Stimulated activated naive B cell treated with anti-CD40 and anti-IgM and Interleukin-4, amounts not matched to agents 10 μg/mL and 1 μg/mL and 100 μg/mL, for 72 hours (primary cell): Measurements from ENCODE around the gene GBP4.

Experiments used
- ATAC-seq, 2 donors: fragments of 150-1000 bp; cut with Tn5 transposase; replicated peaks; 2 replicates each; pipeline ENCODE4 v1.10.0; 2021; ENCODE audit warnings: moderate library complexity in 1 of 2
- DNase-seq: peaks from one replicate; pipeline ENCODE4 v3.0.0; 2021
- H3K27ac Mint-ChIP-seq: one replicate; pipeline ENCODE4 v1.8.0; 2022; ENCODE audit warnings: mild to moderate bottlenecking, mixed read lengths
- H3K27me3 Mint-ChIP-seq, 2 donors: one replicate each; pipeline ENCODE4 v1.8.0; 2022; ENCODE audit warnings: mixed read lengths in 2 of 2
- H3K36me3 Mint-ChIP-seq, 2 donors: one replicate each; pipeline ENCODE4 v1.8.0; 2022; ENCODE audit warnings: mixed read lengths in 2 of 2, mild to moderate bottlenecking in 1 of 2
- H3K4me1 Mint-ChIP-seq, 2 donors: one replicate each; pipeline ENCODE4 v1.8.0; 2022; ENCODE audit warnings: mixed read lengths in 2 of 2, mild to moderate bottlenecking in 1 of 2
- H3K4me3 Mint-ChIP-seq, 2 donors: one replicate each; pipeline ENCODE4 v1.8.0; 2022; ENCODE audit warnings: mild to moderate bottlenecking in 2 of 2, mixed read lengths in 2 of 2, moderate library complexity in 1 of 2
- H3K9me3 Mint-ChIP-seq, 2 donors: one replicate each; pipeline ENCODE4 v1.8.0; 2022; ENCODE audit warnings: mixed read lengths in 2 of 2, mild to moderate bottlenecking in 1 of 2

The GBP4 gene

GRCh38 chr1:89195476-89195875, 3.3 kb downstream of the GBP4 start:
- Mint-ChIP-seq H3K27me3 (no peaks in the 10 kb centered on the region), H3K4me1 (peaks cover 27 to 41% of the 10 kb centered on the region in 2 donors)

GRCh38 chr1:89191314-89191713, 7.4 kb downstream of the GBP4 start:
- Mint-ChIP-seq H3K4me3 (no peak overlapping the region), H3K27me3 (no peaks in the 10 kb centered on the region), H3K27ac (no peak overlapping the region), H3K4me1 (peaks cover 8 to 12% of the 10 kb centered on the region in 2 donors), H3K9me3 (no peaks in the 10 kb centered on the region), H3K36me3 (peaks cover 19 to 35% of the 10 kb centered on the region in 2 donors)
- ATAC-seq (no peak), DNase-seq (no peak)

More at GRCh38 chr1:89195476-89195875, 3.3 kb downstream of the GBP4 start:
- Mint-ChIP-seq H3K27ac (peak overlapping the region; percentile 67), H3K36me3 (peaks cover 5 to 13% of the 10 kb centered on the region in 2 donors), H3K9me3 (no peaks in the 10 kb centered on the region), H3K4me3 (peak overlapping the region; percentile 7 to 15)
- ATAC-seq (peak; percentile 41 to 54), DNase-seq (no peak)

- Mint-ChIP-seq H3K27me3 (no peaks in the 10 kb centered on the region), H3K9me3 (no peaks in the 10 kb centered on the region), H3K36me3 (peaks cover 25 to 44% of the 10 kb centered on the region in 2 donors), H3K4me3 (no peak overlapping the region), H3K4me1 (peaks cover 1 to 5% of the 10 kb centered on the region in 2 donors), H3K27ac (no peak overlapping the region)
- DNase-seq, result no peak
- ATAC-seq, result no peak
Observed at GRCh38 chr1:89190017-89190416, 8.7 kb downstream of the GBP4 start.

- H3K4me3 Mint-ChIP-seq, result no peak overlapping the region
- DNase-seq (no peak), ATAC-seq (no peak)
- no peak overlapping the region for H3K27ac Mint-ChIP-seq
- H3K4me1 Mint-ChIP-seq, result no peaks in the 10 kb centered on the region
- H3K9me3 Mint-ChIP-seq, result peaks cover 2 to 5% of the 10 kb centered on the region in 2 donors
- peaks cover 21 to 29% of the 10 kb centered on the region in 2 donors for H3K36me3 Mint-ChIP-seq
- no peaks in the 10 kb centered on the region for H3K27me3 Mint-ChIP-seq
Observed at GRCh38 chr1:89179343-89179742, 19.4 kb downstream of the GBP4 start.

- peaks cover 2 to 8% of the 10 kb centered on the region in 2 donors for H3K36me3 Mint-ChIP-seq
- DNase-seq, result no peak
Observed at GRCh38 chr1:89176971-89177370, 21.8 kb downstream of the GBP4 start.

GRCh38 chr1:89175601-89176256, 23.0 kb downstream of the GBP4 start, which contains the start of gene GBP7:
Gene GBP7, minus strand, starts transcription at chr1:89176003. Its CDS starts 4,068 bp downstream, at chr1:89171935.
- no peak for ATAC-seq
- Mint-ChIP-seq H3K27ac (no peak within 1 kb of the TSS), H3K36me3 (no peaks in the 10 kb centered on the region)

More at GRCh38 chr1:89176971-89177370, 21.8 kb downstream of the GBP4 start:
- H3K27me3 Mint-ChIP-seq, result no peaks in the 10 kb centered on the region
- H3K9me3 Mint-ChIP-seq, result no peaks in the 10 kb centered on the region
- no peak overlapping the region for H3K27ac Mint-ChIP-seq
- no peaks in the 10 kb centered on the region for H3K4me1 Mint-ChIP-seq
- no peak overlapping the region for H3K4me3 Mint-ChIP-seq
- no peak for ATAC-seq

GRCh38 chr1:89174491-89174890, 24.3 kb downstream of the GBP4 start:
- no peak overlapping the region for H3K27ac Mint-ChIP-seq
- no peaks in the 10 kb centered on the region for H3K9me3 Mint-ChIP-seq
- ATAC-seq (no peak), DNase-seq (no peak)
- H3K4me1 Mint-ChIP-seq, result peaks cover 3 to 5% of the 10 kb centered on the region in 2 donors
- no peak overlapping the region for H3K4me3 Mint-ChIP-seq
- no peaks in the 10 kb centered on the region for H3K27me3 Mint-ChIP-seq
- no peaks in the 10 kb centered on the region for H3K36me3 Mint-ChIP-seq

More at GRCh38 chr1:89175601-89176256, 23.0 kb downstream of the GBP4 start, which contains the start of gene GBP7:
- no peaks in the 10 kb centered on the region for H3K27me3 Mint-ChIP-seq
- no peak for DNase-seq
- no peak within 1 kb of the TSS for H3K4me3 Mint-ChIP-seq
- H3K9me3 Mint-ChIP-seq, result no peaks in the 10 kb centered on the region
- H3K4me1 Mint-ChIP-seq, result peaks cover 3 to 5% of the 10 kb centered on the region in 2 donors

GRCh38 chr1:89172468-89173143, 26.1 kb downstream of the GBP4 start:
- Mint-ChIP-seq H3K27me3 (no peaks in the 10 kb centered on the region), H3K4me3 (no peak overlapping the region), H3K4me1 (peaks cover 3 to 5% of the 10 kb centered on the region in 2 donors), H3K9me3 (no peaks in the 10 kb centered on the region), H3K36me3 (no peaks in the 10 kb centered on the region), H3K27ac (no peak overlapping the region)
- DNase-seq (no peak), ATAC-seq (no peak)

GRCh38 chr1:89171067-89171438, 27.7 kb downstream of the GBP4 start:
- H3K27me3 Mint-ChIP-seq, result no peaks in the 10 kb centered on the region
- peak overlapping the region; percentile 6 for H3K27ac Mint-ChIP-seq

GRCh38 chr1:89170170-89171066, 28.3 kb downstream of the GBP4 start:
- H3K27ac Mint-ChIP-seq, result no peak overlapping the region
- DNase-seq (no peak), ATAC-seq (no peak)
- no peak overlapping the region for H3K4me3 Mint-ChIP-seq
- no peaks in the 10 kb centered on the region for H3K9me3 Mint-ChIP-seq
- peaks cover 3 to 5% of the 10 kb centered on the region in 2 donors for H3K4me1 Mint-ChIP-seq
- H3K27me3 Mint-ChIP-seq, result no peaks in the 10 kb centered on the region
- no peaks in the 10 kb centered on the region for H3K36me3 Mint-ChIP-seq

More at GRCh38 chr1:89171067-89171438, 27.7 kb downstream of the GBP4 start:
- Mint-ChIP-seq H3K36me3 (no peaks in the 10 kb centered on the region), H3K9me3 (no peaks in the 10 kb centered on the region), H3K4me3 (no peak overlapping the region), H3K4me1 (peaks cover 3 to 5% of the 10 kb centered on the region in 2 donors)
- DNase-seq, result no peak
- no peak for ATAC-seq

GRCh38 chr1:89169166-89169565, 29.6 kb downstream of the GBP4 start:
- no peak overlapping the region for H3K27ac Mint-ChIP-seq
- no peak overlapping the region for H3K4me3 Mint-ChIP-seq
- H3K27me3 Mint-ChIP-seq, result no peaks in the 10 kb centered on the region
- no peaks in the 10 kb centered on the region for H3K9me3 Mint-ChIP-seq
- no peak for DNase-seq
- H3K36me3 Mint-ChIP-seq, result no peaks in the 10 kb centered on the region
- ATAC-seq, result no peak
- H3K4me1 Mint-ChIP-seq, result peaks cover 3 to 5% of the 10 kb centered on the region in 2 donors

GRCh38 chr1:89167590-89168230, 31.0 kb downstream of the GBP4 start:
- DNase-seq (no peak), ATAC-seq (no peak)
- Mint-ChIP-seq H3K4me3 (no peak overlapping the region), H3K27ac (no peak overlapping the region), H3K36me3 (no peaks in the 10 kb centered on the region), H3K9me3 (no peaks in the 10 kb centered on the region), H3K27me3 (no peaks in the 10 kb centered on the region), H3K4me1 (peaks cover 3 to 5% of the 10 kb centered on the region in 2 donors)

- ATAC-seq (no peak), DNase-seq (no peak)
- H3K36me3 Mint-ChIP-seq, result no peaks in the 10 kb centered on the region
- peaks cover 5 to 6% of the 10 kb centered on the region in 2 donors for H3K4me1 Mint-ChIP-seq
- H3K27me3 Mint-ChIP-seq, result no peaks in the 10 kb centered on the region
- no peak overlapping the region for H3K4me3 Mint-ChIP-seq
- H3K27ac Mint-ChIP-seq, result no peak overlapping the region
- peaks cover 0 to under 1% of the 10 kb centered on the region in 2 donors for H3K9me3 Mint-ChIP-seq
Observed at GRCh38 chr1:89166705-89167104, 32.0 kb downstream of the GBP4 start.

- no peak overlapping the region for H3K4me3 Mint-ChIP-seq
- no peaks in the 10 kb centered on the region for H3K27me3 Mint-ChIP-seq
- peaks cover 1 to 3% of the 10 kb centered on the region in 2 donors for H3K4me1 Mint-ChIP-seq
- no peaks in the 10 kb centered on the region for H3K36me3 Mint-ChIP-seq
- H3K9me3 Mint-ChIP-seq, result peaks cover 6 to 7% of the 10 kb centered on the region in 2 donors
- no peak for DNase-seq
- H3K27ac Mint-ChIP-seq, result no peak overlapping the region
- ATAC-seq, result no peak
Observed at GRCh38 chr1:89165811-89166210, 32.9 kb downstream of the GBP4 start.
